ENCODE measurements around the gene H3-3A.
A peak's percentile ranks its signal among the peaks of the same experiment; 100 is the strongest.
"Not testable (repeated sequence)": the region's sequence is repeated elsewhere in the genome, so short reads cannot be mapped to it uniquely, and the experiment has no call there.

The H3-3A gene

DNA sequence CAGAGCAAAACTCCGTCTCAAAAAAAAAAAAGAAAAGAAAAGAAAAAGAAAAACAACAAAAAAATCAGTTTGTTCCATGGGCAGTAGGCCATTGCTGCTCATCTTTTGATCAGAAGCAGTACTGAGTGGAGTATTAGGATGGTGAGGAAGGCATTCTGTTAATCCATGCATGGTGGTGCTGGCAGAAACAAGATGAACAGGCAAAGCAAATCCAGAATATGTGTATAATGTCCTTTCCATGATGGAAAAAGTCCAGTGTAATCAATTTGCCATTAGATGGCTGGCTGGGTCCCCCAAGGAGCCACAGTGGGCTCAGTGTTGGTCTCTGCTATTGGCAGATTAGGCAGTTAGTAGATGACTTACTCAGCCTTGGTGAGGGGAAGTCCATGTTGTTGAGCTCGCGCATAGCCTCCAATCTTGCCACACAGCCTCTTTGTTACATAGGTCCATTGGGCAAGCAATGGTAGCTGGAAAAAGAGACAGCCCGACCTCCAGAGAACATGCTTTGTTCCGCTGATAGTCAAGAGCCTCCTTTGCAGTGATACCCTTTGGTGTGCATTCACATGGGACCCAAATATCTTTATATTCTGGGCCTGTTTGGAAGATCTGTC lies 23.3 kb downstream of the H3-3A start:
- DNase-seq (ENCODE audit: low spot score) = no peak

DNA sequence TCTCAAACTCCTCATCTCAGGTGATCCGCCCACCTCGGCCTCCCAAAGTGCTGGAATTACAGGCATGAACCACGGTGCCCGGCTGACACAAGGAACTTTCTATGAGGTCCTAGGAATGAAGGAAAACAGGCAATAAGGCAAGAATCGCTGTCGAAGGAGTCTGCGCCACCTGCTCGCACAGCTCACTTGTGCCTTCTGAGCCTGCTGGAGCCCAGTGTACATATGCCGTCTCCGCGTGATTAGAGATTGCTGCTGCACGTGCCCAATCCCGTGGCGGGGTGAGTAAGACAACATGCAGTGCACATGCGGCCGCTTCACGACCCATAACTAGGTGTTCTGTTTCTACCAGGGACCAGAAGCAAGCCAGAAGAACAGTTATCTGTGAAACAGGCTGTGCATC lies 24.3 kb downstream of the H3-3A start:
- no peak for DNase-seq (ENCODE audit: low spot score)

DNA sequence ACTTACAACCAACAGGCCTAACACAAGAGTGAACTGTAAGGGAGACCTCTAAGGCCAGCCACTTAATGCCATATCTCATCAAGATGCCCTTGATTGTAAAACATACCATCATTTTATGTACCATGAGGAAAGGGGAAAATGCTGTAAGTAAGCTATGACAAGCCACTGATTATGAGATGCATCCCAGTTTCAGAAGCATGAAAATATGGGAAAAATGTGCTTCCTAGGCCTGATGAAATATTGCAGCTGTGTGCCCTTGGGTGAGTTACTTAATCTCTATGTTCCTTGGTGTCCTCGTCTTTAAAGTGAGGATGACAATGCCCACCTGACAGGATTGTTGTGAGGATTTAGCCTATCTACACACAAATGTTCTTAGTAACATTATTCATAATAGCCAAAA lies 28.9 kb downstream of the H3-3A start:
- no peak for DNase-seq (ENCODE audit: low spot score)

DNA sequence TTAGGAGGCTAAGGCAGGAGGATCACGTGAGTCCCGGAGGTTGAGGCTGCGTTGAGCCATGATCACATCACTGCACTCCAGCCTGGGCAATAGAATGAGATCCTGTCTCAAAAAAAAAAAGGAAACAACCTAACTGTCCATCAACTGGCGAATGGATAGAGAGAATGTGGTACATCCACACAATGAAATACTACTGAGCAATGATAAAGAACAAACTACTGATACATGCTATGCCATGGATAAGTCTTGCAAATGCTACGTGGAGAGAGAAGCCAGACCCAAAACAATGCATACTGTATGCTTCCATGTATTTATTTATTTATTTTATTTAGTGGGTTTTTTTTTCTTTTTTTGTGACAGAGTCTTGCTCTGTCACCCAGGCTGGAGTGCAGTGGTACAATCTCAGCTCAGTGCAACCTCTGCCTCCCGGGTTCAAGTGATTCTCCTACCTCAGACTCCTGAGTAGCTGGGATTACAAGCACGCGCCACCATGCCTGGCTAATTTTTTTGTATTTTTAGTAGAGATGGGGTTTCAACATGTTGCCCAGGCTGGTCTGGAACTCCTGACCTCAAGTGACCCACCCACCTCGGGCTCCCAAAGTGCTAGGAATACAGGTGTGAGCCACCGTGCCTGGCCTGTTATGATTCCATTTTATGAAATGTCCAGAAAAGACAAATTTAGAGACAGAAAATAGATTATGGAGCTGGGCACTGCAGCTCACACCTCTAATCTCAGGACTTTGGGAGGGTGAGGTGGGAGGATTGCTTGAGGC lies 29.7 kb downstream of the H3-3A start:
- not testable (repeated sequence) for DNase-seq (ENCODE audit: low spot score)

DNA sequence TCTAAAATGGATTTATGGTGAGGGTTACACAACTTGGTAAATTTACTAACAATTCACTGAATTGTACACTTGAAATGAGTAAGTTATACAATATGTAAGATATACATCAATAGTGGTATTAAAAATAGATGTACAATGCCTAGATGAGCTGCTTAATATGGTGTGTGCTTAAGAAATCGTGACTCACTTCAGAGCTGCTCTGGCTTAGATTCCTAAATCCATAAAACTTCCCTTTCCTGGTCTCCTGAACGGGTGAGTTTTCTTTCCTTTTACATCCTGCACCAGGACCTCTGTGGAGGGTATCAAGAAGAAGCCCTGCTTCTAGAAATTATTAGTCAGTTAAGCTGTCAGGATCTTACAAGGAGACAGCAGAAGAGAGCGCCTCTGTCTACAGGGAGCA lies 30.4 kb downstream of the H3-3A start:
- DNase-seq (ENCODE audit: low spot score) = no peak

DNA sequence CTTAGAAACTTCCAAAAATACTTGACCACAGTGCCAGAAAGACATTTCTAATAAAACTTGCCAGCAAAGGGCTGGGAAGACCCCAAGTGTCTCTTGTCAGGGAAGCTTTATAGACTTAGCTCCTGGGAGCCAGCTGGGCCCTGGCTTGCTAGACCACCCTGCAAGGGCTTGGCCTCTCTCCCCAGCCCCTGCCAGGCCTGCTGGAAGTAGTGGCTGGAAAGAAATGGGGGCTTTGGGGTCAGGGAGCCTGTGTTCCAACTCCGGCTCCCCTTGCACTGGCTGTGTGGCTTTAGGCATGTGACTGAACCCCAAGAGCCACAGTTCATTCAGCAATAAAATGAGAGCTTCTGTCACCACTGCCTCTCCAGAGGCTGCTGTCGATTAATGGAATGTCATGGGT lies 31.1 kb downstream of the H3-3A start:
- DNase-seq (ENCODE audit: low spot score) = no peak

DNA sequence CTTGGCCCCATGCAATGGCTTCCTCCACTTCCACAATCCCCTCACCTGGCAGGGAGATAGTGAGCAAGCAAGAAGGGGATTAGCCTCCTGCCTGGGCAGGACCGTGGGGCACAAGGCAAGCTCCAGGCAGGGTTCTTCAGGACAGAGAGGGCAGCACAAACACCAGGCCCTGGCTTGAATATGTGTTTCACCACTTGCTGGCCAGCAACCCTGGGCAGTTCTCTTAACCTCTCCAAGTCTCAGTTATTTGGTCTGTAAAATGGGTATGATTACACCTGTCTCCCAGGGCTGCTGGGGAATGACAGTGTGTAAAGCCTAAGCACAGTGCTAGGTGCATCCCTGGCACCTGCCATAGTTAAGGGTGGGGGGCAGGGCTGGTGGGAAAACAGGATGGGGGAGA lies 31.9 kb downstream of the H3-3A start:
- DNase-seq (ENCODE audit: low spot score) = no peak

DNA sequence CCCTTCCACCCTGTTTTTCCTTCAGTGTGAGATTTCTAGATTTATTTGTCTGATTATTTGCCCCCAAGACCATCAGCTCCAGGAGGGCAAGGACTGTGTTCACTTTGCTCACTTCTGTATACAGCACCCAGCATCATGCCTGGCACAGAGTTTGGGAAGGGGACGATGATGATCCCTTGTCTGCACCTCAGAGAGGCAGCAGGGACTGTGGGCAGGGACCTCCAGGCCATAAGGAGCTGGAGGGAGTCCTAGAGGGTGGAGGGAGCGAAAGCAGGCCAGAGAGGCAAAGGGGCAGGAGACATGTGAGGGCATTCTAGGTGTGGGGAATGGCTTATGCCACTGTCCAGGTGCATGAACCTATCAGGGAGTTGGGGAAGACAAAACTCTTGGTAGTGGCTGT lies 32.8 kb downstream of the H3-3A start:
- DNase-seq (ENCODE audit: low spot score) = no peak

DNA sequence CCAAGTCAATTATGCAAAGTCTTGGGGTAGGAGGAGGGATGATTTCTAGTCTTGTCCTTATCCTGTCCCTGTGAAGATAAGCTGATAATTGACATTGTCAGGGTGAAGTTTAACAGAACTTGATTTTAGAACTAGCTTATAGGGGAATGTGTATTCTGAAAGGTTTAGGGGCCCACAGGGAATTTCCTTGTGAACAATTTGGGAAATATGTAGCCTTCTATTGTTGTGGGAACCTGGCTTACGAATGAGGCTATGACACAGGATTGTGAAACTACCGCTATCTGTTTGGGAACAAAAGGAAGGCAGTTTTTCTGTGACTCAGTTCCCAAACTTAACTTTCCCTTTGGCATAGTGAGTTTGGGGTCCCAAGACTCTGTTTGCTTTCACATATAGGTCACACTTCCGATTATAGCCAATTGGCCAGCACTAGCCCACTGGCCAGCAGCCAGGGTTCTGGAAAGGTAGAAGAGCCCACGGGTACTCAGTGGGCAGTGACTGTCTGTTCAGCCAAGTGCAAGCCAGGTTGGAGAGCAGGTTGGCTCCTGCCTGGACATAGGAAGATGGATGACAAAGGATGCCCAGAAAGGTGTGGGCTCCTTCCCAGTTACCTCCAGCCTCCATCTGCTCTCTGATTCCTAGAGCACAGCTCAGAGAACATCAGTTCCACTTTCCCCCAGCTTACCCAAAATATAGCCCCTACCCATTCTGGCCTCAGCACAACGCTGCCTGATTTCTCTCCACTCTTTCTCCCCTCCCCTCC lies 35.5 kb downstream of the H3-3A start:
- peak; percentile 55 for DNase-seq (ENCODE audit: low spot score)

DNA sequence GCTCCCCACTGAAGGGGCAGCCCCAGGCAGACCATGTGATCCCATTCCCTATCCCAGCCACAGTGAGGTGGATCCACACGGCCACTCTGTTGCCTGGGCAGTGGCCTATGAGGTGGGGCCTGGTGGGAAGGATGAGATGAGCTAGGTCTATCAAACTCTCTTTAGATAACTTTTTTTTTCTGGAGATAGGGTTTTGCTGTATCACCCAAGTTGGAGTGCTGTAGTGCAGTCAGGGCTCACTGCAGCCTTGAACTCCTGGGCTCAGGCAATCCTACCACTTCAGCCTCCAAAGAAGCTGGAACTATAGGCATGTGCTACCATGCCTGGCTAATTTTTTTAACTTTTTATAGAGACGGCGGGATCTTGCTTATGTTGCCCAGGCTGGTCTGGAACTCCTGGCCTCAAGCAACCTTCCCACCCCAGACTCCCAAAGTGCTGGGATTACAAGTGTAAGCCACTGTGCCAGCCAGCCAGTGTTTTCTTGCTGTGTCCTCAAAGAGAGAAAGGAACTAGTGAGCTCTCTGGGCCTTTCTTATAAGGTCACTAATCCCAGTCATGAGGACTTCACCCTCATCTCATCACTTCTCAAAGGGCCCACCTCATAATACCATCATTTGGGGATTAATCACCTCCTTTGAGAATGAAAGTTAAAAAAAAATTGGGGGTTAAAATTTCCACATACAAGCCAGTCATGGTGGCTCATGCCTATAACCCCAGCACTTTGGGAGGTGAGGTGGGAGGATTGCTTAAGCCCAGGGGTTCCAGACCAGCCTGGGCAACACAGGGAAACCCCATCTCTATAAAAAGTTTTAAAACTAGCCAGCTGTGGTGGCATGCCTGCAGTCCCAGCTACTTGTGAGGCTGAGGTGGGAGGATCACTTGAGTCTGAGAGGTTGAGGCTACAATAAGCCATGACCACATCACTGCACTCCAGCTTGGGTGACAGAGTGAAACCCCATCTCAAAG lies 36.6 kb downstream of the H3-3A start:
- DNase-seq (ENCODE audit: low spot score) = no peak

DNA sequence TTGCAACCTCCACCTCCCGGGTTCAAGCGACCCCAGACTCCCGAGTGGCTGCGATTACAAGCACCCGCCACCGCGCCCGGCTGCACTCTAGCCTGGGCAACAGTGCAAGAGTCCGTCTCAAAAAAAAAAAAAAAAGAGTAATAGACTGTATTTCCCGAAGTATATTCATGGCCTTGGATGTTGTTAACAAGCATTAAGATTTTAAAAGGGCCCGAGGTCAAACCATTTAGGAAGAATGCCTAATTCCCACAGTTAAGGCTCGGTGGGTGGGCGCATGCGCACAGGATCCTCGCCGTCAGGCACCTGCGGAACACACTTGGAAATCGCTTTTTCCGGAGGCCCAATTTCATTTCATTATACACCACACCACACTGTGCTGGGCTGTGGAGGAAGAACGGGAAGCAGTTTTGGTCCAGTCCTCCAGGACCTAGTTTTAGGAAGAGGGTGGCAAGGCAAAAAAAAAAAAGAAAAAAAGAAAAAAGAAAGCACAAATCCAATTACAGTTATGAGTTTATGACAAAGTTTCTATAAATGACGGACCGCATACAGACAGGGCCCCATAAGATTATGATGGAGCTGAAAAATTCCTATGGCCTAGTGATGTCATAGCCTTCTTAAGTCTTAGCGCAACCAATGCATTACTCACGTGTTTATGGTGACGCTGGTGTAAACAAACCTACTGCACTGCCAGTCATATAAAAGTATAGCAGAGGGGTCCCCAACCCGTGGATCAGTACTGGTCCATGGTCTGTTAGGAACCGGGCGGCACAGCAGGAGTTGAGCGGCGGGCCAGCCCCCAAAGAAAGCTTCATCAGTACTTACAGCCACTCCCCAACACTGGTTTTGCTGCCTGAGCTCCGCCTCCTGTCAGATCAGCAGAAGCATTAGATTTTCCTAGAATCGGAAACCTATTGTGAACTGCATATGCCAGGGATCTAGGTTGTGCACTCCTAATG lies 38.2 kb downstream of the H3-3A start:
- peak; percentile 37 for DNase-seq (ENCODE audit: low spot score)

DNA sequence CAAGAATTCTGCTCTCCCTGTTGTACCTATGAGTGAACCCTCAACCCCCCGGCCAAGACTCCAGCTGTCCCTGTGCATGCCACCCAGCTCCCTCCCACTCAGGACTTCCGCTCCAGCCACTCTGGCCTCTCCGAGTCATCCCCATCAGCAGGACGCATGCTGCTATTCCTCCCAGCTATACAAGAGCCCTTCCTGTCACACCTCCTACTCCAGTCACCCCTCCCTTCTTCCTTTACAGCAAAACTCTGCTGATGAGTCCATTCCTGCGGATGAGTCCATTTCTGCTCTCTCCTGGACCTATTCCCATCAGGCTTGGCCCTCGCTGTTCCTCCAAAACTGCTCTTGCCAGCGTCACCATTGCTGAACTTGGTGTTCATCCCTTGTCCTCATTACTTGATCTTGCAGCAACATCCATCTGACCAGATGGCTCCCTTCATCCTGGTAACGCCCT lies 42.2 kb downstream of the H3-3A start:
- DNase-seq (ENCODE audit: low spot score) = peak; percentile 51

DNA sequence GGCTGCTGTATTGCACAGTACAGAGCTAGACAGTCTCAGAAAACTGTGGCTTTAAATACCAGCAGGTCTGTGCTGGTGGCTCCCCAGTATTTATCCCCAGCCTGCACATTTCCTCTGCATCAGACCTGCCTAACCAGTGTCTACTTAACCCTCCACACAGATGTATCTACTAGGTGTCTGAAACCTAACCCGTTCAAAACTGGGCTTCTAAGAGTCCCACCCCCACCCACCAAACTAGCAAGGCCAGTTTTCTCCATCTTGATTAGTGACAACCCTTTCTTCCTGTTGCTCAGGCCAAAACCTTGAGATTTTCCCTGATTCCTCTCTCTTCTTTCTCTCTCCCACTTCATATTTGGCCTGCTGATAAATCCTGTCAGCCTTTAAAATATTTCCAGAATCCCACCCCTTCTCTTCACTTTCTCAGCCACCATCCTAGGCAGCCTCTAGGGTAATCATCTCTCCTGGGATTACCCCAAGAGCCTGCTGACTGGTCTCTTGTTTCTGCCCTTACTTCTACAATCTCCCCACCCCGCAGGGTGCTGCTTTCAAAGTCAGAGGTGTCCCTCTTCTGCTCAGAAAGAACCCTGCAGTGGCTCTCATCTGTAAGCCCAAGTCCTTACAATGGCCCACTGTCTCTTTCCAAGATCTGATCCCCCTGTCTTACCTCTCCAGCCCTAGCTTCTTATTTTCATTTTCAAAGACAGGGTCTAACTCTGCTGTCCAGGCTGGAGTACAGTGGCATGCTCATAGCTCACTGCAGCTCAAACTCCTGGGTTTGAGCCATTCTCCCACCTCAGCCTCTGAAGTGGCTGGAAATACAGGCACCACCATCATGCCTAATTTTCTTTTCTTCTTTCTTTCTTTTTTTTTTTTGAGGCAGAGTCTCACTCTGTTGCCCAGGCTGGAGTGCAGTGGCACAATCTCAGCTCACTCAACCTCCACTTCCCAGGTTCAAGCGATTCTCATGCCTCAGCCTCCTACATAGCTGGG lies 45.2 kb downstream of the H3-3A start:
- no peak for DNase-seq (ENCODE audit: low spot score)

DNA sequence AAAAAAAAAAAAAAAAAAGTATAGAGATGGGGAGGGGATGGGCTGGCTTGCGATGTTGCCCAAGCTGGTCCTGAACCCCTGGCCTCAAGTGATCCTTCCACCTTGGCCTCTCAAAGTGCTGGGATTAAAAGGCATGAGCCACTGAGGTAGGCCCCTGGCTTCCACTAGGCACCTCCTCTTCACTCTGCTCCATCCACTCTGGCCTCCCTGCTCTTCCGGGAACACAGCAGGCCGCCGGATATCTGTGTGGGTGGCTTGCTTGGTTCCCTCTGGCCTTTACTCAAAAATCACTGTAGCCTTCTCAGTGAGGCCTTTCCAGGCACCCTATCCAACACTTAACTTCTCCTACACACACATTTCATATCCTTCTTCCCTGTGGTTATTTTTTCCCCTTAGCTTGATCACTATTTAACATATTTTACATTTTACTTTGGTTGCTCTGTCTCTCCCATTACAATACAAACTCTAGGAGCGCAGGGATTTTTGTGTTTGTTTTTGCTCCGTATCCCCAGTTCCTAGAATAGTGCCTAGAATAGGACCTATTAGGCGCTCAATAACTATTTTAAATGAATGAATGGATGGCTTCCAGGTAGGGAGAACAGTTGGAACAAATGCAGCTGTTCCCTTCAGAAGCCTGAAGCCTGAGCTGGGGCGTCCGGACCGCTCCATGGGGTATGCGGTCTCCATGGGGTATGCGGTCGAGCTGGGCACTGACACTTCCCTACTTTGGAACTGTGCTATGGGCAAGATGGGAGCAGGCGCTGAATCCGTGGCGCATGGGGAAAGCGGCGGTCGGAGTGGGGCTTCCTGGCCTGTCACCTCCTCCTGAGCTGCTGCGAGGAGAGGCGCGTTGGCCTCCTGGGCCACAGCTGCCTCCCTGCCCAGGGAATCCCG lies 46.7 kb downstream of the H3-3A start:
- DNase-seq (ENCODE audit: low spot score) = no peak

DNA sequence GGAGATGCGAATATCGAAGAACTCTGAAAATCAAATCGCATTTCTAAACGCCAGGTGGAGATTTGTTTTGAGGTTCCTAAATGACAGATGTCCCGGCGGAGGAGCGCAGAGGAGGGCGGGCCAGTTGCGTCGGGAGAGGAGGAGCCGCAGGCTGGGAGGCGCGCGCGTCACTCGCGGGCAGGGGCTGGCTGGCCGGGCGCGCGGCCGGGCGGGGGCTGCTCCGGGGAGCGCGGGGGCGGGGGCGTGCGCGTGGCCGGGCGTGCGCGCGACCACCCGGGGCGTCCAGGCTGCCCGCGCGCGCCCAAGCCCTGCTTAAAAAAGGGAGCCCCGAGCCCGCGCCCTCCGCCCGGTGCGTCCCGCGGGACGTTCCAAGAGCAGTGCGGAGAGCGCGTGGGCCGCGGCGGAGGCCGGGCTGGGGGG lies 47.3 kb downstream of the H3-3A start:
- DNase-seq (ENCODE audit: low spot score) = peak; percentile 90

DNA sequence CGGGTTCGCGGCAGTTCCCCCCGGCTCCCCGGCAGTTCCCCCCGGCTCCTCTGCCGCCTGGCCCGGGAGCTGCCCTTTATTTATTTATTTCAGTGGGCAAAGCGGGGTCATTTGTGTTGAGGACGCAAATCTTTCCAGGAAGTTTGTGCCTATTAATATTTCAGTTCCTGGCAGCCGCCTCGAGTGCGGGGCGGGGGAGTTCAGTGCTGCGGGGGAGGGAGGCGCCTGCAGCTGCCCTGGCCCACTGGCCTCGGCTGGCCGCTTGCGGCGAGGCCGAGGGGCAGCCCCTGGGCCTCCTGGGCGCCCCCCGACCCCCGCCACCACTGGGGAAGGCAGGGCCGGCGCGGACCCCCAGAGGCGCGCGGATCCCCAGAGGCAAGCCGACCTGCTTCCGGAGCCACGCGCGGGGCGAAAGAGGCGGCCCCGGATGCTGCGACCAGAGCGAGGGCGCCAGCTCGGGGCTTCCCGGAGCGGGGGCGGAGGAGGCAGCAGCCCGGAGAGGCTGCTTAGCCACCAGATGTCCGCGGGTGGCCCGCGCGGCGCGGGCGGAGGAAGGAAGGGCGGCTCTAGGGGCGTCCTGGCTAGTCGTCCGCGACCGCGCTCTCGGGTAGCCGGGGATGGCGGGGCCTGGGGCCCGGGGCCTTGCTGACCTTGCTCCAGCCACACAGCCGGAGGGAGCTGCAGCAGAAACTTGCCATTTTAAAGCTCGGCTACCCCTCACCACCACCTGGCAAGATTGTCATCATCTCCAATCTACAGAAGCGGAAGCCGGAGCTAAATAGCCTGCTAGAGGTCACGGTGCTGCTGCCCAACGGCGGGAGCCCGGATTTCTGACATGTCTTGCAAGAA lies 48.0 kb downstream of the H3-3A start:
- peak; percentile 71 for DNase-seq (ENCODE audit: low spot score)

DNA sequence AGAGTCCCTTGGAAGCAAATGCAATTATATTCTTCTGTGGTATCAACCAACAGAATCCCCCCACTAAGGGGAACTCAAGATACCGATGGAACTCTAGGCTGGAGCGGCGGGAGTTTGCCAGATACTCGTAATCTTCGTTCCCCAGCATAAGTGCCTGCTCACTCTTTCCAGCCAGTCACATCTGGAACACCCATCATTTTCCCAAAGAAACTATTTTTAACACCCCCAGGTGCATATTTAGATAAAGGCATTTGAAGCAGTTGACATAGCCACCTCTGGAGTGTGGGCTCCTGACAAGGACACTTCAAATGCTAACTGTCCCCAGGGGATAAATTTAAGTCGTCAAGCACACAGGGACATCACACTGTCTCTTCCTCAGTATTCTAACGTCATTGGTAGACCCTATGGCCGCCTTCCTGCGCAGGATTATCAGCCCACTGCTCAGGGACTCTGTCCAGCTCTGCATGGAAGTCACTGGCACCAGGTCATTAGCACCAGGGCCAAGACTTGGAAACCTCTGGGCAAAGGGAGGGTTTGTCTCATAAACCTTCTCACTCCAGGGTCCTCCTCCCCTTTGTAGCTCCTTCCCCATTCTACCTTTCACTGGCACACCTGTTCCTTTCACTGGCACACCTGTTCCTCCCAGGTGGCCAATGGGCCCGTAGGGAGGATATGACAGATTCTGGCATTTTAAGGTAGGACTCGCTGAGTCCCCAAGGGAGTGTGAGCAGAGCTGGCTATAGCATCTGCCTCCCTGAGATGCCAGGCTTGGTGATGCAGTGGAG lies 48.8 kb downstream of the H3-3A start:
- DNase-seq (ENCODE audit: low spot score) = no peak
